ENCODE measurements around the gene POU5F1. TPM values are rescaled to one million over a fixed set of nuclear protein-coding genes. Genes with fewer than 3 reads are reported as not detected.
"Not testable (repeated sequence)": the region's sequence is repeated elsewhere in the genome, so short reads cannot be mapped to it uniquely, and the experiment has no call there.

The POU5F1 gene
- total and polyA plus RNA-seq, 2 of the 4 experiments (the other 2 are of a cell fraction): not detected

DNA sequence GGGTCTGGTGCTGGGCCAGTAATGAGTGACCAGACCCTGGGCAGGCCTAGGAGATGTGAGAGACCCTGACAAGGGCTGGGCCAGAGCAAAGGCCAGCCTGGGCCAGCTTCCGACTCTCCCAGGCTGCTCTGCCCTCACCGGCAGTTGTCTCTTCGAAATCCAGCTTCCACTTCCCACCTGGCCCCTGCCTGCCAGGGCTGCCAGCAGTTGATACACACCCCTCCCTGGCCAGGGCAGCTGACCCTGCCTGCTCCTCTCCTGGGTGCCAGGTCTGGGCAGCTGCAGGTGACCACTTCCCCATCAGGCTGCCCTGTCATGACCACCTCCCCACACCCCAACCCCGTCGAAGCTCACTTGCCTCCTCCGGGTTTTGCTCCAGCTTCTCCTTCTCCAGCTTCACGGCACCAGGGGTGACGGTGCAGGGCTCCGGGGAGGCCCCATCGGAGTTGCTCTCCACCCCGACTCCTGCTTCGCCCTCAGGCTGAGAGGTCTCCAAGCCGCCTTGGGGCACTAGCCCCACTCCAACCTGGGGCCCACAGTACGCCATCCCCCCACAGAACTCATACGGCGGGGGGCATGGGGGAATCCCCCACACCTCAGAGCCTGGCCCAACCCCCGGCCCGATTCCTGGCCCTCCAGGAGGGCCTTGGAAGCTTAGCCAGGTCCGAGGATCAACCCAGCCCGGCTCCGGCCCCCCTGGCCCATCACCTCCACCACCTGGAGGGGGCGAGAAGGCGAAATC lies 453 bp downstream of the POU5F1 start:
- H4K91ac ChIP-seq (ENCODE audit: insufficient read depth, low read depth, low read length); BruUV-seq (replicated peaks); POLR2A ChIA-PET (ENCODE audit: unreplicated experiment); H3K4ac ChIP-seq (ENCODE audit: low read depth, low read length); DNase-seq; H3K36me3 ChIP-seq (ENCODE audit: control insufficient read depth, insufficient read depth, low read length); H2BK120ac ChIP-seq (ENCODE audit: low read depth, low read length); H4K8ac ChIP-seq (ENCODE audit: low read depth in 2 of 2, low read length in 2 of 2); H3K27ac ChIP-seq (ENCODE audit: insufficient read depth, low read length); H3K9ac ChIP-seq (ENCODE audit: low read depth, low read length); H4K20me1 ChIP-seq (ENCODE audit: insufficient read depth, low read length); H3K4me3 ChIP-seq (ENCODE audit: insufficient read depth, low read depth, low read length); ATAC-seq (ENCODE audit: low read depth); H2AK9ac ChIP-seq (replicated peaks; ENCODE audit: low read depth, low read length, poor library complexity); CTCF ChIA-PET; H2BK15ac ChIP-seq (ENCODE audit: low read depth, low read length); in situ Hi-C loops (cut with MboI; ENCODE audit: low sequenced_read_pairs); H2BK20ac ChIP-seq (ENCODE audit: low read depth, low read length); H3K4me1 ChIP-seq (ENCODE audit: control insufficient read depth, insufficient read depth, low read length); H3K4me2 ChIP-seq (ENCODE audit: low read depth, low read length); H3K27me3 ChIP-seq (ENCODE audit: control insufficient read depth, insufficient read depth, low read length); intact Hi-C loops (cut with micrococcal nuclease); H3K79me1 ChIP-seq (ENCODE audit: low read depth in 1 of 2, low read length in 2 of 2); H3K18ac ChIP-seq (ENCODE audit: low read depth, low read length); H2BK5ac ChIP-seq (ENCODE audit: low read depth, low read length, poor library complexity, severe bottlenecking); H4K5ac ChIP-seq (ENCODE audit: low read depth, low read length); H3K56ac ChIP-seq (ENCODE audit: extremely low read depth, insufficient read depth, low read length); H3K9me1 ChIP-seq (ENCODE audit: insufficient read depth, low read length); H3K14ac ChIP-seq (replicated peaks; ENCODE audit: low read depth, low read length); dilution Hi-C loops (cut with HindIII; ENCODE audit: low sequenced_read_pairs, unreplicated experiment); H2AK5ac ChIP-seq (ENCODE audit: low read depth, low read length); H3K23ac ChIP-seq (ENCODE audit: low read depth, low read length); H3K9me3 ChIP-seq (ENCODE audit: control insufficient read depth, insufficient read depth, low read length): not testable (repeated sequence)
- WGBS, 2 experiments (ENCODE audit: extremely low coverage in 2 of 2, insufficient read length in 1 of 2): 40% methylated on average over 6 of the region's 23 CpGs; no CpG with 5 or more reads in 1 of the 2 experiments
- peak overlapping the region; percentile 2 for H2AFZ ChIP-seq (replicated peaks; ENCODE audit: low read length, poor library complexity)
